ENCODE data around the gene TRIO.
A peak's percentile ranks its signal among the peaks of the same experiment; 100 is the strongest.

TRIO gene

DNA sequence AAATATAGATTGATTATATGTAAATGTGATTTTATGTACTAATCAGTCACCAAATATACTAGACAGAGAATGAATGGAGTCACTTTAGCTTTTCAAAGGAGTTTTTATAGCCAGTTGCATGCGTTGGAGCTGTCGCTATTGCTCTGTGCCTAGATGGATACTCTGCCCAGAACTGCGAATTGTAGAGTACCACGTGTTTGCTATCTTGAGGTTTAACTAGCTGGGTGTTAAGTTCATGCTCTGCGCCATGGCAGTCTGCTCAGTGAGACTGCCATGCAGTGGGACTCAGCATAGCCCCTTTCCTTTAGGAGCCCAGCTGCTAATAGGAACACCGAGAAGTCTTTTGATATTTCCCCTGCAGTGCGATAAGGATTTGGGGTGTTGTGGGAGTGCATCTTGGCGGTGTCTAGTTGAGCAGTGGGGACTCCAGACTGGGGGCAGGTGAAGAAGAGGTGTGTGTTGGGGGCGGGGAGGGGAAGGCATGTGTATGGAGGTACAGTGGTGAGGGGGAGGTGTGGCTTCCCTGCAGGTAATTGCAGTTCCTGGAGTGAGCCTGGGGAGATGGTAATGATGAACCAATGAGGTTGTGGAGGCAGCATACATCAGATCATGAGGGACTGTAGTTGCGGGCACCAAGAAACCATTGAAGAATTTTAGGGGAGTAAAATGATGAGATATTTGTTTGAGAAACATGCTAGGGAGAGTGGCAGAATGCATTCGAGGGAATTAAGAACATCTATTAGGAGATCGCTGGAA lies 118.9 kb downstream of the TRIO start:
- intact Hi-C loops (cut with DNase I; ENCODE audit: low total_unique reads): loop anchor here (5.0 to 10.0 kb wide), 2 partner anchors 57 to 120 kb away; partner anchors contain the start of gene TRIO
- H3K4me1 ChIP-seq: peaks cover 0 to 68% (median 46%) of the 10 kb centered on the region in 4 donors

DNA sequence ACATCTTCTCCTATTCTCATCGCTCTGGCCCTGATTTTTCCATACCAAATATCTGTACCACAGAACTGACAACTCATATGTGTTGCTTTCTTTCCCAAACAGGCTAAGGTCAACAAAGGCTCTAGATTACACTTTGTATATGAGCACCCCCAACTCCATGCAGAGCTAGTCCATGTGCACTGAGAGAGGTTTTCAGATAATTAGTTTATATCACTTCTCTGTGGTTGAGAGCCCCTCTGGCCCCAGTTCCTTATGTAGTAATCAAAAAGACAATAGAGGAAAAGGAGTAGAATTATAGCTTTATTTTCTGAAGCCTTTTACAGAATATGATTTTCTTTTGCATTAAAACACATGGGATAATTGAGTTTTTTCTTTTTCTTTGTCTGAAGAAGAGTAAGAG lies 120.0 kb downstream of the TRIO start:
- Histone ChIP-seq H3K27ac (no peak overlapping the region), H3K9me3 (no peaks in the 10 kb centered on the region), H3K4me3 (no peak overlapping the region), H3K4me1 (peaks cover 0 to 68% (median 45%) of the 10 kb centered on the region in 4 donors), H3K27me3 (no peaks in the 10 kb centered on the region), H3K36me3 (no peaks in the 10 kb centered on the region)
- TF ChIP-seq, protein P1, sequence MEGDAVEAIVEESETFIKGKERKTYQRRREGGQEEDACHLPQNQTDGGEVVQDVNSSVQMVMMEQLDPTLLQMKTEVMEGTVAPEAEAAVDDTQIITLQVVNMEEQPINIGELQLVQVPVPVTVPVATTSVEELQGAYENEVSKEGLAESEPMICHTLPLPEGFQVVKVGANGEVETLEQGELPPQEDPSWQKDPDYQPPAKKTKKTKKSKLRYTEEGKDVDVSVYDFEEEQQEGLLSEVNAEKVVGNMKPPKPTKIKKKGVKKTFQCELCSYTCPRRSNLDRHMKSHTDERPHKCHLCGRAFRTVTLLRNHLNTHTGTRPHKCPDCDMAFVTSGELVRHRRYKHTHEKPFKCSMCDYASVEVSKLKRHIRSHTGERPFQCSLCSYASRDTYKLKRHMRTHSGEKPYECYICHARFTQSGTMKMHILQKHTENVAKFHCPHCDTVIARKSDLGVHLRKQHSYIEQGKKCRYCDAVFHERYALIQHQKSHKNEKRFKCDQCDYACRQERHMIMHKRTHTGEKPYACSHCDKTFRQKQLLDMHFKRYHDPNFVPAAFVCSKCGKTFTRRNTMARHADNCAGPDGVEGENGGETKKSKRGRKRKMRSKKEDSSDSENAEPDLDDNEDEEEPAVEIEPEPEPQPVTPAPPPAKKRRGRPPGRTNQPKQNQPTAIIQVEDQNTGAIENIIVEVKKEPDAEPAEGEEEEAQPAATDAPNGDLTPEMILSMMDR (IDR thresholded peaks at IDR 0.05): no peak
- DNase-seq: no peak
- intact Hi-C loops (cut with DNase I; ENCODE audit: low total_unique reads): loop anchor here (5.0 to 10.0 kb wide), 2 partner anchors 58 to 121 kb away; partner anchors contain the start of gene TRIO

More for the DNA sequence above, 118.9 kb downstream of the TRIO start:
- H3K9me3 ChIP-seq: no peaks in the 10 kb centered on the region
- no peaks in the 10 kb centered on the region for H3K27me3 ChIP-seq
- H3K27ac ChIP-seq: no peak overlapping the region
- no peaks in the 10 kb centered on the region for H3K36me3 ChIP-seq
- TF ChIP-seq, protein P1 (IDR thresholded peaks at IDR 0.05): no peak
- DNase-seq: no peak
- no peak overlapping the region for H3K4me3 ChIP-seq

DNA sequence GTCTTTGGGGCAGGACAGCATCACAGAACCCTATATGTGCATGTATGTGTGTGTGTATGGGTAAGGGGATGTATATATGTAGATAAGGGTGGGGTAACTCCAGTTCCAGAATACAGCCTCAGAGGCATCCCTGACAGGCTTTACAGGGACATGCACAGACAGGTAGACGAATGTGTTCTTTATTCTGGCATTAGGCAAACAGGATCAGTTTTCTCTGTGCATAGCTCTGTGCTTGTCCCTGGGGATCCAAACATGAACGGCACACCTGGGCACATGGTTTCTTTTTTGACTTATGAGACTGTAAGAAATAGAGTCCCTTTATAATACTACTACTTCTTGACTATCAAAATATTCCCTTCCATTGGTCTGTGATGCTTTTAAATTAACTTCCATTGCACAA lies 120.6 kb downstream of the TRIO start:
- Histone ChIP-seq H3K9me3 (no peaks in the 10 kb centered on the region), H3K27me3 (no peaks in the 10 kb centered on the region), H3K4me3 (no peak overlapping the region), H3K27ac (no peak overlapping the region), H3K4me1 (peaks cover 0 to 68% (median 46%) of the 10 kb centered on the region in 4 donors), H3K36me3 (no peaks in the 10 kb centered on the region)
- DNase-seq: no peak
- intact Hi-C loops (cut with DNase I; ENCODE audit: low total_unique reads): loop anchor here (5.0 to 10.0 kb wide), 2 partner anchors 59 to 121 kb away; partner anchors contain the start of gene TRIO
- TF ChIP-seq, protein P1 (IDR thresholded peaks at IDR 0.05): no peak

DNA sequence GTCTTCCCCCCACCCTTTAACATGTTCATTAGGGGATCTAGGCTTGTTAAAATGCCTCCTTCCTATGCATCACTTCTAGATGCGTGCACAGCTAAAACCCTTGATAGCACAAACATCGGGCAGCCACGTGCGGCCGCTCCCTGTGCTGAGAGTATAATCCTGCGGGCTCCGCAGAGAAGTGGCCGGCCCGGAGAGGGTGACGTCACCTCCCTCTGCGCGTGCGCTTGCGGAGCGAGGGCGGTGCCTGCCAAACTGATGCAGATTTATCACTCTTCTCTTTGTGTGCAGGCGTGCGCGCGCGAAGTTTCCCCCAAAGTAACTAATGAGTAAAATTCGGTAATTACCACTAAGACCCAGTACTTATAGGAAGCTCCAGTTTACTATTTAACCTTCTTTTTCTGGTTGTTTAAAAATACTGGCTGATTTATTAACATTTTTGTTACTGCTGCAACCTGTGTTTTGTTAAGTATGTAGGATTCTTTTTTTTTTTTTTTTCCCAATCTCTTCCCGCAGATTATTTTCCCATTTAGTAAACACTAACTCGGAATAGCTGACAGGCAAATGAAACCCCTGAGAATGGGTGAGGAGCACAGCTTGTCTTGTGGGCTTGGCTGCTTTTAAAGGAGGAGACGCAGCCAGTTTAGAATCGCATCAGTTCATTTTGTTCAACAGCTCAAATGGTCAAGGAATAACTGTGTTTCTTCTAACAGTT lies 121.6 kb downstream of the TRIO start:
- no peaks in the 10 kb centered on the region for H3K9me3 ChIP-seq
- H3K4me3 ChIP-seq: peak overlapping the region; percentile 15 to 33
- DNase-seq: peak; percentile 87 to 94
- H3K4me1 ChIP-seq: peaks cover 0 to 68% (median 50%) of the 10 kb centered on the region in 4 donors
- H3K36me3 ChIP-seq: no peaks in the 10 kb centered on the region
- no peak overlapping the region for H3K27ac ChIP-seq
- intact Hi-C loops (cut with DNase I; ENCODE audit: low total_unique reads): loop anchor here (5.0 to 10.0 kb wide), 2 partner anchors 60 to 122 kb away; partner anchors contain the start of gene TRIO
- H3K27me3 ChIP-seq: no peaks in the 10 kb centered on the region
- TF ChIP-seq, protein P1 (IDR thresholded peaks at IDR 0.05): no peak

DNA sequence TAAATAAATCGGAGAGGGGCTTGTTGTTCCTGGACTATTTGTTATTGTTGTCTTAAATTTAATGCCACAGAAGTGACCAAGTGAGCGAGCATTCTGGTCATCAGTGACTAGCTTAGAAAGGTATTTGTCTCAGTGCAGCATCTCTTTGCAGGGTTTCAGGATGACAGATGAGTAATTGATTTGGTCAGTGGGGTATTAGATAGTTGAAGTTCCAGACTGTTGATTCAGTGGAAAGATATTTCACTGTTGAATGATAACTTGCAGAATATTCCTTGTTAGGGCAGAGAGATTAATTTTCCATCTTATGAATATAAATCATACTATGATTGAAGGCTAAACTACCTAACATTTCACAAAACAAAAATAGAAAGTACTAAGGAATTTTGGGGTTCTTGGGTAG lies 122.4 kb downstream of the TRIO start:
- Histone ChIP-seq H3K36me3 (no peaks in the 10 kb centered on the region), H3K4me1 (peaks cover 0 to 68% (median 53%) of the 10 kb centered on the region in 4 donors), H3K4me3 (no peak overlapping the region), H3K9me3 (no peaks in the 10 kb centered on the region), H3K27me3 (no peaks in the 10 kb centered on the region), H3K27ac (no peak overlapping the region)
- no peak for DNase-seq
- intact Hi-C loops (cut with DNase I; ENCODE audit: low total_unique reads): loop anchor here (10.0 kb wide), 1 partner anchor 61 kb away; no protein-coding TSS in a partner anchor
- TF ChIP-seq, protein P1 (IDR thresholded peaks at IDR 0.05): no peak
